Peyer's patch (tissue), 4 donors: ENCODE results near the gene PIGK. TPM values are rescaled to one million over a fixed set of nuclear protein-coding genes. Genes with fewer than 3 reads are reported as not detected.

Experiments
- DNase-seq, 3 donors: peaks; one replicate each; pipeline ENCODE4 v3.0.0-alpha.2; 2017 to 2019
- H3K27ac ChIP-seq, 4 donors: fragments of 200-600 bp; sonication (generic); one replicate each; pipeline ENCODE4 v1.5.1; 2016 to 2019
- H3K27me3 ChIP-seq, 2 donors: fragments of 200-600 bp; sonication (generic); one replicate each; pipeline ENCODE4 v1.5.1; 2019
- H3K36me3 ChIP-seq, 3 donors: fragments of 200-600 bp; sonication (generic); one replicate each; pipeline ENCODE4 v1.5.1; 2016 to 2019
- H3K4me1 ChIP-seq, 4 donors: fragments of 200-600 bp; sonication (generic); one replicate each; pipeline ENCODE4 v1.5.1; 2016 to 2019
- H3K4me3 ChIP-seq, 4 donors: fragments of 200-600 bp; sonication (generic); 1 replicate in 3 of 4; 2 replicates in 1 of 4; pipeline ENCODE4 v1.5.1; 2016 to 2019; ENCODE audit warnings: mild to moderate bottlenecking in 1 of 4
- H3K9me3 ChIP-seq, 4 donors: fragments of 200-600 bp; sonication (generic); one replicate each; pipeline ENCODE4 v1.5.1; 2016 to 2019; ENCODE audit warnings: mild to moderate bottlenecking in 1 of 4
- POLR2A ChIP-seq, 2 donors: fragments of 450-650 bp; IDR thresholded peaks; one replicate each; pipeline ENCODE4 v1.5.1; 2017; ENCODE audit warnings: antibody characterized with exemption in 2 of 2, mild to moderate bottlenecking in 2 of 2, moderate library complexity in 2 of 2
- total RNA-seq, 4 donors: library from RNA; depleted of rRNA; stranded (reverse); fragments of >200 nt; gene quantifications; one replicate each; pipeline ENCODE4 v1.1.0, GENCODE V29; 2016
- TF ChIP-seq, protein P1 (sequence below), 6 experiments: fragments of 450-650 bp in 4 of 6; fragments of 200-600 bp in 2 of 6; sonication (generic) in 1 of 6; IDR thresholded peaks; one replicate each; pipeline ENCODE4 v1.5.1; 2017 to 2019; ENCODE audit warnings: antibody characterized with exemption in 6 of 6, mild to moderate bottlenecking in 3 of 6, moderate library complexity in 1 of 6

Gene PIGK
- total RNA-seq, 4 donors from 2014 or later = 4.1 to 8.8 (median 6.4) TPM

DNA sequence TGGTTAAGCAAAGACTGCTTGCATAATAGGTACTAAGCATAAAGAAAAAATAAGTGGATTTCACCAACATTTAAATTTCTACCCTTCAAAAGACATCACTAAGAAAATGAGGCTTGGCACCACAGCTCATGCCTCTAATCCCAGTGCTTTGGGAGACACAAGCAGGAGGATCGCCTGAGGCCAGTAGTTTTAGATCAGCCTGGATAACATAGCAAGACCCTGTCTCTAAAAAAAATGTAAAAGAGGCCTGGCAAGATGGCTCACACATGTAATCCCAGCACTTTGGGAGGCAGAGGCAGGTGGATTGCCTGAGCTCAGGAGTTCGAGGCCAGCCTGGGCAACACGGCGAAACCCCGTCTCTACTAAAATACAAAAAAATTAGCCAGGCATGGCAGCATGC is 73.0 kb downstream of the PIGK start:
- no peaks in the 10 kb centered on the region for H3K9me3 ChIP-seq
- H3K27ac ChIP-seq = no peak overlapping the region
- no peaks in the 10 kb centered on the region for H3K27me3 ChIP-seq
- no peak for TF ChIP-seq POLR2A (IDR thresholded peaks at IDR 0.05)
- TF ChIP-seq, protein P1, sequence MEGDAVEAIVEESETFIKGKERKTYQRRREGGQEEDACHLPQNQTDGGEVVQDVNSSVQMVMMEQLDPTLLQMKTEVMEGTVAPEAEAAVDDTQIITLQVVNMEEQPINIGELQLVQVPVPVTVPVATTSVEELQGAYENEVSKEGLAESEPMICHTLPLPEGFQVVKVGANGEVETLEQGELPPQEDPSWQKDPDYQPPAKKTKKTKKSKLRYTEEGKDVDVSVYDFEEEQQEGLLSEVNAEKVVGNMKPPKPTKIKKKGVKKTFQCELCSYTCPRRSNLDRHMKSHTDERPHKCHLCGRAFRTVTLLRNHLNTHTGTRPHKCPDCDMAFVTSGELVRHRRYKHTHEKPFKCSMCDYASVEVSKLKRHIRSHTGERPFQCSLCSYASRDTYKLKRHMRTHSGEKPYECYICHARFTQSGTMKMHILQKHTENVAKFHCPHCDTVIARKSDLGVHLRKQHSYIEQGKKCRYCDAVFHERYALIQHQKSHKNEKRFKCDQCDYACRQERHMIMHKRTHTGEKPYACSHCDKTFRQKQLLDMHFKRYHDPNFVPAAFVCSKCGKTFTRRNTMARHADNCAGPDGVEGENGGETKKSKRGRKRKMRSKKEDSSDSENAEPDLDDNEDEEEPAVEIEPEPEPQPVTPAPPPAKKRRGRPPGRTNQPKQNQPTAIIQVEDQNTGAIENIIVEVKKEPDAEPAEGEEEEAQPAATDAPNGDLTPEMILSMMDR (IDR thresholded peaks at IDR 0.05) = no peak
- H3K36me3 ChIP-seq = no peaks in the 10 kb centered on the region
- no peak for DNase-seq
- H3K4me1 ChIP-seq = no peaks in the 10 kb centered on the region
- H3K4me3 ChIP-seq = no peak overlapping the region

DNA sequence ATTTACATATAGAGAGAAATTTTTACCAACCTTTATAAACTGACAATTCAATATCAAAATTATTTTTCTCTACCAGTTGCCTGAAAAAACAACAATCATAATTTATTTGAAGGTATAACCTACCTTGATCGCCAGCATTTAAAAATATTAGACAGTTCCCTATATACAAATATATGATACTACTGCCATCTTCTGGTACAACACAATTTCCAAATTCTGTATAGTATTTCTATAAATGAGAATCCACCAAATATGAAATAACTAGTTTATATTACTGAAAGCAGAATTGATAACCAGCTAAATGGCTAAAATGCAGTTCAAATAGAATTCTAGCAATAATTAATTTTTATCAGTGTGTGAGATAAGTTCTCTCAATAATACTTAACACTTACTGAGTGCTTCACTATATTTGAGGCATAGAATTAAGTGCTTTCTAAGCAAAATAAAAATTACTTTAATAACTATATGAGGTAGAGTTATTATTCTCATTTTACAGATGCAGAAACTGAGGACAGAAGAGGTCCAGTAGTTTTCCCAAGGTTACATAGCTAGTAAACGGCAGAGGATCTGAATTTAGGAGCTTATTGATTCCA is 75.6 kb downstream of the PIGK start:
- no peak for TF ChIP-seq POLR2A (IDR thresholded peaks at IDR 0.05)
- TF ChIP-seq, protein P1 (IDR thresholded peaks at IDR 0.05) = peak in 4 of 6 experiments; percentile 11 to 38 (median 26)
- Histone ChIP-seq H3K27ac (no peak overlapping the region), H3K9me3 (no peaks in the 10 kb centered on the region), H3K27me3 (no peaks in the 10 kb centered on the region), H3K4me1 (no peaks in the 10 kb centered on the region), H3K36me3 (no peaks in the 10 kb centered on the region), H3K4me3 (no peak overlapping the region)
- no peak for DNase-seq

DNA sequence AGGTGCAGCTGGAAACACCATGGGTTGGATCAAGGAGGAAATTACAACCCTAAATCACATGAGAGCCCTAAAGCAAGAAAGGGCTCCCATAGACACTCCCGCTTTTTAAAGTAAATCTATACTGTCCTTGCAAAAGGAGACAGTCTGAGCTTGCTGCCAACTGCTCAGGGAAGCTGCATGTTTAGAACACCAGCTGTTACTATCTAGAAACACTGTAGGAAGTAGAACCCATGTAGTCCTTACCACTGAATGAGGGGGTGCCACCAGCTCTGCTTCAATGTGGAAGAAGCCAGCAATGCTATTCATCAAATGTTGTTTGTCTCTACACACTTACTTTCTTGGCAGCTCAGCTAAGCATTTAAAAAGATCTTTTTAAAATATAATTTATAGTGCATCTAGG is 79.8 kb downstream of the PIGK start:
- no peaks in the 10 kb centered on the region for H3K4me1 ChIP-seq
- no peak for TF ChIP-seq POLR2A (IDR thresholded peaks at IDR 0.05)
- TF ChIP-seq, protein P1 (IDR thresholded peaks at IDR 0.05) = no peak
- H3K36me3 ChIP-seq = no peaks in the 10 kb centered on the region
- no peaks in the 10 kb centered on the region for H3K9me3 ChIP-seq
- H3K27ac ChIP-seq = no peak overlapping the region
- no peak overlapping the region for H3K4me3 ChIP-seq
- no peaks in the 10 kb centered on the region for H3K27me3 ChIP-seq
- DNase-seq = no peak

DNA sequence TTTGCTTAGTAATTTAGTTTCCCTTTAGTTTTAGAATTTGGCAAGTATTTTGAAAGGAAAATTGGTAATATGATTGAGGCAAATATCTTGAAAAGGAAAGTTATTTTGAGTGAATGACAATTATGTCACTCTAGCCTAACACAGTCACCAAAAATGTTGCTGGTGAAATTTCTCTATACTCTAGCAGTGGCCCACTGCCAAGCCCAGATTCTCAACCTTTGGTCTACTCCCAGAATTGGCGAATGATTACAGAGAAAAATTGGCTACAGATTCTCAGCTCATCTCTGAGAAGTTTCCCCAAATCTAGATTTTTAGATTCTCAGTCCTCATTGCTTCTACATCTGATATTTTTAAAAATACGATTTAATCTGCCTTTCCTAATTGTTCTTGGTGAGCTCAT is 84.9 kb downstream of the PIGK start:
- no peaks in the 10 kb centered on the region for H3K4me1 ChIP-seq
- no peak for DNase-seq
- H3K27ac ChIP-seq = no peak overlapping the region
- H3K27me3 ChIP-seq = no peaks in the 10 kb centered on the region
- no peaks in the 10 kb centered on the region for H3K9me3 ChIP-seq
- H3K36me3 ChIP-seq = no peaks in the 10 kb centered on the region
- TF ChIP-seq, protein P1 (IDR thresholded peaks at IDR 0.05) = no peak
- TF ChIP-seq POLR2A (IDR thresholded peaks at IDR 0.05) = no peak
- no peak overlapping the region for H3K4me3 ChIP-seq

DNA sequence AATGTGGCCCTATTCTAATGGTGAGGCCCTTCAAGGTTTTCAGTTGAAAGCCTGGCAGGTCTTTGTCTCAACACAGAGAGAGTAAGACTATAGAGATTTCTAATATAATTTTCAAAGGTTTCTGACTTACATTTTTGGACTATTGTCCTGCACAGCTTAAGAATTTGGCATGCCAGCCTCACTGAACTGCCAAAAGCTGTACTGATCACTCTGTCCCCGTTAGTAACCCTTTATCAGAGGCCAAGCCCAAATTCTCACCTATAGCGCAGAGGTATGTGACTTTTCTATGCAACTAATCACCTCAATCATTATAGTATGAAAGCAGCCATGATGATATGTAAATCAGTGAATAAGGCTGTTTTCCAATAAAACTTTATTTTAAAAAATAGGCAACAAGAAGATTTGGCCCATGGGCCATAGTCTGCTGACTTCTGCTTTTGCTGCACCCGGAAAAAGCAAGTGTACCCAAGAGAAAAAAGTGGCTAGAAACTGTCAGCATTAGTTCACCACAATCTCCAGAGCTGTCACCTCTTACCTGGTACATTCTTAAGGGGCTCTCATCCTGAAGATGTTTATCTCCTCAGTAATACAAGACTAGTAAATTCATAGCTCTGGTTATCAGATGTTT is 85.4 kb downstream of the PIGK start:
- Histone ChIP-seq H3K27me3 (no peaks in the 10 kb centered on the region), H3K9me3 (no peaks in the 10 kb centered on the region), H3K27ac (no peak overlapping the region), H3K4me1 (no peaks in the 10 kb centered on the region), H3K4me3 (no peak overlapping the region), H3K36me3 (no peaks in the 10 kb centered on the region)
- no peak for DNase-seq
- TF ChIP-seq POLR2A (IDR thresholded peaks at IDR 0.05) = no peak
- TF ChIP-seq, protein P1 (IDR thresholded peaks at IDR 0.05) = no peak
